Measurements from ENCODE around the gene SNAP91.
A peak's percentile ranks its signal among the peaks of the same experiment; 100 is the strongest.

- TF ChIP-seq, protein P1, sequence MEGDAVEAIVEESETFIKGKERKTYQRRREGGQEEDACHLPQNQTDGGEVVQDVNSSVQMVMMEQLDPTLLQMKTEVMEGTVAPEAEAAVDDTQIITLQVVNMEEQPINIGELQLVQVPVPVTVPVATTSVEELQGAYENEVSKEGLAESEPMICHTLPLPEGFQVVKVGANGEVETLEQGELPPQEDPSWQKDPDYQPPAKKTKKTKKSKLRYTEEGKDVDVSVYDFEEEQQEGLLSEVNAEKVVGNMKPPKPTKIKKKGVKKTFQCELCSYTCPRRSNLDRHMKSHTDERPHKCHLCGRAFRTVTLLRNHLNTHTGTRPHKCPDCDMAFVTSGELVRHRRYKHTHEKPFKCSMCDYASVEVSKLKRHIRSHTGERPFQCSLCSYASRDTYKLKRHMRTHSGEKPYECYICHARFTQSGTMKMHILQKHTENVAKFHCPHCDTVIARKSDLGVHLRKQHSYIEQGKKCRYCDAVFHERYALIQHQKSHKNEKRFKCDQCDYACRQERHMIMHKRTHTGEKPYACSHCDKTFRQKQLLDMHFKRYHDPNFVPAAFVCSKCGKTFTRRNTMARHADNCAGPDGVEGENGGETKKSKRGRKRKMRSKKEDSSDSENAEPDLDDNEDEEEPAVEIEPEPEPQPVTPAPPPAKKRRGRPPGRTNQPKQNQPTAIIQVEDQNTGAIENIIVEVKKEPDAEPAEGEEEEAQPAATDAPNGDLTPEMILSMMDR (IDR thresholded peaks at IDR 0.05): peak; percentile 25 to 71 (median 37)
- TF ChIP-seq POLR2A (IDR thresholded peaks at IDR 0.05): no peak
- TF ChIP-seq EP300 (IDR thresholded peaks at IDR 0.05): no peak
Measured at GRCh38 chr6:83536034-83536646, 172.8 kb downstream of the SNAP91 start.

Measured in ovary (tissue), 3 donors.